Ovary (tissue), 3 donors: ENCODE measurements around the gene MED22.

ENCODE experiments used
- CTCF ChIP-seq, 3 donors: fragments of 450-650 bp in 2 of 3; fragments of 200-600 bp in 1 of 3; IDR thresholded peaks; one replicate each; pipeline versions ENCODE4 v1.5.1 to v1.8.0; 2016 to 2022; ENCODE audit warnings: antibody characterized with exemption in 3 of 3, mild to moderate bottlenecking in 1 of 3
- POLR2A ChIP-seq: fragments of 450-650 bp; IDR thresholded peaks from one replicate; pipeline ENCODE4 v1.6.1; 2017; ENCODE audit warnings: antibody characterized with exemption, mild to moderate bottlenecking, moderate library complexity
- donor health status: DM: no; HTN: no; CAD: no.

GRCh38 chr9:133342570-133342969 lies 5.4 kb downstream of the MED22 start:
- no peak for TF ChIP-seq POLR2A
- TF ChIP-seq CTCF (IDR thresholded peaks at IDR 0.05): no peak
